HG02852 (cell line): ENCODE data around the gene ATG4B.
"Not testable (repeated sequence)": the region's sequence is repeated elsewhere in the genome, so short reads cannot be mapped to it uniquely, and the experiment has no call there.

Source experiments
- ATAC-seq: cut with Tn5 transposase; IDR thresholded peaks from one replicate; pipeline ENCODE4 v1.9.1; 2021; ENCODE audit warnings: mild to moderate bottlenecking, moderate library complexity; ENCODE audit not compliant: unreplicated experiment

The ATG4B gene

GRCh38 chr2:241637018-241637794, at the start of gene ATG4B, which contains the start of gene THAP4:
TSS of gene ATG4B (plus strand) at chr2:241637693. CDS start at chr2:241637715, 22 bp downstream.
TSS of gene THAP4 (minus strand) at chr2:241637158. CDS start at chr2:241637017, 141 bp downstream.
- peak; percentile 55 for ATAC-seq

GRCh38 chr2:241589863-241590262, 47.6 kb upstream of the ATG4B start:
- not testable (repeated sequence) for ATAC-seq

- ATAC-seq: not testable (repeated sequence)
These were observed 46.7 kb upstream of the ATG4B start for GRCh38 chr2:241590496-241591455.

- no peak for ATAC-seq
These were observed 45.2 kb upstream of the ATG4B start for GRCh38 chr2:241592126-241592845.

GRCh38 chr2:241593271-241593670, 44.2 kb upstream of the ATG4B start:
- ATAC-seq: no peak

- no peak for ATAC-seq
These were observed 41.8 kb upstream of the ATG4B start for GRCh38 chr2:241595600-241596140.

GRCh38 chr2:241597561-241597960, 39.9 kb upstream of the ATG4B start:
- ATAC-seq: no peak

- ATAC-seq: no peak
These were observed 39.4 kb upstream of the ATG4B start for GRCh38 chr2:241598061-241598460.

GRCh38 chr2:241598487-241598886, 39.0 kb upstream of the ATG4B start:
- ATAC-seq: no peak

GRCh38 chr2:241599615-241600014, 37.9 kb upstream of the ATG4B start:
- ATAC-seq: no peak

- no peak for ATAC-seq
These were observed 35.7 kb upstream of the ATG4B start for GRCh38 chr2:241601841-241602240.

- ATAC-seq: no peak
These were observed 34.8 kb upstream of the ATG4B start for GRCh38 chr2:241602720-241603119.

GRCh38 chr2:241603686-241604085, 33.8 kb upstream of the ATG4B start:
- no peak for ATAC-seq

GRCh38 chr2:241606186-241606585, 31.3 kb upstream of the ATG4B start:
- ATAC-seq: no peak

- ATAC-seq: no peak
These were observed 30.2 kb upstream of the ATG4B start for GRCh38 chr2:241607162-241607885.

- no peak for ATAC-seq
These were observed 28.6 kb upstream of the ATG4B start for GRCh38 chr2:241608881-241609280.

GRCh38 chr2:241609859-241610793, 27.4 kb upstream of the ATG4B start:
- peak; percentile 88 for ATAC-seq

- ATAC-seq: no peak
These were observed 26.4 kb upstream of the ATG4B start for GRCh38 chr2:241611062-241611461.
